HCT116 (cell line): ENCODE measurements around the gene NUFIP2. TPM values are rescaled to one million over a fixed set of nuclear protein-coding genes. Genes with fewer than 3 reads are reported as not detected.

Source experiments
- ATAC-seq: fragments of 200-7000 bp; cut with Tn5 transposase; 2 replicates; pipeline ENCODE4 v1.9.1; 2020; ENCODE audit warnings: mild to moderate bottlenecking, moderate library complexity
- BruUV-seq: library from RNA; stranded (reverse); fragments of 400-500 nt; replicated peaks from 2 replicates; lab custom pipeline; 2021; lab: Mats Ljungman, UMichigan
- CTCF ChIA-PET: fragments of 300-600 bp; sonication (Branson Sonifier 250); formaldehyde crosslinking; loops from one replicate; lab custom pipeline; 2021; ENCODE audit warnings: antibody characterized with exemption; lab: Charles Lee
- POLR2A ChIA-PET: fragments of 300-600, 350-600 bp; sonication (Branson Sonifier 250); formaldehyde crosslinking; loops from one replicate; lab custom pipeline; 2021; ENCODE audit warnings: antibody characterized with exemption; lab: Charles Lee
- RAD21 ChIA-PET, 2 experiments: fragments of 300-600 bp; sonication (Branson Sonifier 250); formaldehyde crosslinking; loops; one replicate each; lab custom pipeline; 2023; ENCODE audit warnings: low total read pairs in 2 of 2; ENCODE audit not compliant: uncharacterized antibody in 2 of 2, unreplicated experiment in 2 of 2, low non-redundant PET in 1 of 2; lab: Charles Lee
- DNase-seq: peaks from one replicate; pipeline ENCODE4 v3.0.0-alpha.2; 2010; ENCODE audit warnings: low read depth, low spot score
- H2AFZ ChIP-seq: fragments of 200-600 bp; shearing (Covaris generic), sonication (generic); 2 replicates; pipeline ENCODE4 v1.6.1; 2017; ENCODE audit warnings: low read depth, mixed run types, mixed read lengths, antibody characterized with exemption, low read length; ENCODE audit not compliant: poor library complexity, severe bottlenecking
- H3K27ac ChIP-seq: 2 replicates; pipeline ENCODE4 v1.5.1; 2012; ENCODE audit warnings: low read depth, low read length
- H3K27me3 ChIP-seq: fragments of 200-600 bp; sonication (generic); 2 replicates; pipeline ENCODE4 v1.6.1; 2016; ENCODE audit warnings: mixed run types, low read length, mixed read lengths; ENCODE audit not compliant: insufficient read depth
- H3K36me3 ChIP-seq, 2 experiments: fragments of 200-500 bp in 1 of 2; fragments of 200-600 bp in 1 of 2; sonication (Bioruptor generic) in 1 of 2; sonication (generic) in 1 of 2; 2 replicates each; pipeline versions ENCODE4 v1.5.1 to v1.6.1; 2014 to 2016; ENCODE audit warnings: low read length in 2 of 2, inconsistent platforms in 1 of 2, mixed read lengths in 1 of 2, mixed run types in 1 of 2; ENCODE audit not compliant: insufficient read depth in 2 of 2, control insufficient read depth in 1 of 2
- H3K4me1 ChIP-seq, 2 experiments: fragments of 200-600 bp in 1 of 2; sonication (generic) in 1 of 2; 2 replicates each; pipeline versions ENCODE4 v1.5.1 to v1.6.1; 2012 to 2017; ENCODE audit warnings: low read length in 2 of 2, inconsistent platforms in 1 of 2, mild to moderate bottlenecking in 1 of 2, mixed read lengths in 1 of 2, mixed run types in 1 of 2, moderate library complexity in 1 of 2; ENCODE audit not compliant: insufficient read depth in 2 of 2, control insufficient read depth in 1 of 2
- H3K4me2 ChIP-seq: fragments of 200-600 bp; sonication (generic); 2 replicates; pipeline ENCODE4 v1.6.1; 2017; ENCODE audit warnings: mixed run types, low read length, mixed read lengths
- H3K4me3 ChIP-seq, 2 experiments: fragments of 200-600 bp in 1 of 2; sonication (generic) in 1 of 2; replicated peaks in 1 of 2; 2 replicates each; pipeline ENCODE4 v1.5.1; 2011 to 2016; ENCODE audit warnings: low read length in 2 of 2, control low read depth in 1 of 2, low read depth in 1 of 2, mild to moderate bottlenecking in 1 of 2, mixed read lengths in 1 of 2, mixed run types in 1 of 2
- H3K79me2 ChIP-seq: fragments of 200-600 bp; sonication (generic); 2 replicates; pipeline ENCODE4 v1.6.1; 2017; ENCODE audit warnings: mild to moderate bottlenecking, mixed run types, low read length, moderate library complexity, mixed read lengths; ENCODE audit not compliant: insufficient read depth
- H3K9ac ChIP-seq: fragments of 200-600 bp; sonication (generic); 2 replicates; pipeline ENCODE4 v1.6.1; 2016; ENCODE audit warnings: low read length, mixed read lengths
- H3K9me2 ChIP-seq: fragments of 200-600 bp; sonication (generic), shearing (Covaris generic); 2 replicates; pipeline ENCODE4 v1.6.1; 2017; ENCODE audit warnings: mixed run types, mild to moderate bottlenecking, moderate library complexity; ENCODE audit not compliant: insufficient read depth
- H3K9me3 ChIP-seq, 2 experiments: fragments of 200-500 bp in 1 of 2; fragments of 200-600 bp in 1 of 2; sonication (Bioruptor generic) in 1 of 2; sonication (generic) in 1 of 2; 2 replicates each; pipeline ENCODE4 v1.6.1; 2014 to 2017; ENCODE audit warnings: low read length in 2 of 2, mixed read lengths in 2 of 2, inconsistent platforms in 1 of 2, low read depth in 1 of 2, mild to moderate bottlenecking in 1 of 2, mixed run types in 1 of 2, moderate library complexity in 1 of 2; ENCODE audit not compliant: control insufficient read depth in 1 of 2, insufficient read depth in 1 of 2
- H4K20me1 ChIP-seq: fragments of 200-600 bp; sonication (generic), shearing (Covaris generic); 2 replicates; pipeline ENCODE4 v1.6.1; 2017; ENCODE audit warnings: mixed run types, mild to moderate bottlenecking, moderate library complexity; ENCODE audit not compliant: insufficient read depth
- CBX3 ChIP-seq: IDR thresholded peaks from 2 replicates; pipeline ENCODE4 v1.6.1; 2012; ENCODE audit warnings: low read depth
- EGR1 ChIP-seq: IDR thresholded peaks from 2 replicates; pipeline ENCODE4 v1.6.1; 2012; ENCODE audit warnings: low read depth
- ELF1 ChIP-seq: IDR thresholded peaks from 2 replicates; pipeline ENCODE4 v1.6.1; 2012; ENCODE audit warnings: low read depth, borderline replicate concordance
- FOSL1 ChIP-seq: IDR thresholded peaks from 2 replicates; pipeline ENCODE4 v1.6.1; 2012; ENCODE audit warnings: low read depth
- POLR2AphosphoS5 ChIP-seq: IDR thresholded peaks from 2 replicates; pipeline ENCODE4 v1.6.1; 2011; ENCODE audit warnings: mild to moderate bottlenecking, low read depth, low read length, moderate library complexity
- SP1 ChIP-seq: IDR thresholded peaks from 2 replicates; pipeline ENCODE4 v1.6.1; 2012; ENCODE audit warnings: low read depth
- YY1 ChIP-seq: IDR thresholded peaks from 2 replicates; pipeline ENCODE4 v1.6.1; 2011; ENCODE audit warnings: low read length, low read depth, moderate library complexity, mild to moderate bottlenecking; ENCODE audit not compliant: insufficient replicate concordance; ENCODE audit errors: extremely low read depth
- ZFX ChIP-seq: fragments of 450-650 bp; IDR thresholded peaks from 2 replicates; pipeline ENCODE4 v1.6.1; 2017
- ZNF274 ChIP-seq: fragments of 200-500 bp; sonication (Bioruptor generic); IDR thresholded peaks from 2 replicates; pipeline ENCODE4 v1.6.1; 2014; ENCODE audit warnings: mild to moderate bottlenecking, low read depth, low read length, inconsistent platforms
- intact Hi-C: fragments of 100-400 bp; cut with micrococcal nuclease; formaldehyde crosslinking; loops from 2 replicates; pipeline ENCODE4 v1.10.0; 2022
- total RNA-seq: library from RNA; stranded (reverse); gene quantifications from one replicate; pipeline ENCODE4 v1.2.1, GENCODE V29; 2021; ENCODE audit not compliant: unreplicated experiment
- TF ChIP-seq, protein P1 (sequence below): IDR thresholded peaks from 2 replicates; pipeline ENCODE4 v1.6.1; 2012
- TF ChIP-seq, protein P2 (sequence below): IDR thresholded peaks from 2 replicates; pipeline ENCODE4 v1.6.1; 2011; ENCODE audit warnings: mild to moderate bottlenecking, low read length, moderate library complexity; ENCODE audit not compliant: insufficient replicate concordance; ENCODE audit errors: extremely low read depth
- TF ChIP-seq, protein P3 (sequence below): IDR thresholded peaks from 2 replicates; pipeline ENCODE4 v1.6.1; 2012; ENCODE audit warnings: low read depth

The NUFIP2 gene
- total RNA-seq, 1 experiment from 2014 or later, result 66.5 TPM

- no peak for DNase-seq
- Histone ChIP-seq H3K9me2 (no peaks in the 10 kb centered on the region), H3K27me3 (no peaks in the 10 kb centered on the region), H3K36me3 (peaks cover 36 to 70% of the 10 kb centered on the region in 2 experiments), H2AFZ (no peak overlapping the region), H4K20me1 (peaks cover 61% of the 10 kb centered on the region), H3K4me3 (no peak overlapping the region), H3K9ac (no peak overlapping the region), H3K4me1 (no peaks in the 10 kb centered on the region), H3K27ac (no peak overlapping the region), H3K9me3 (no peaks in the 10 kb centered on the region), H3K79me2 (peaks cover 100% of the 10 kb centered on the region), H3K4me2 (no peak overlapping the region)
- TF ChIP-seq FOSL1 (no peak), POLR2AphosphoS5 (no peak), CBX3 (no peak), SP1 (no peak), EGR1 (no peak), ELF1 (no peak), ZFX (no peak), YY1 (no peak), ZNF274 (no peak)
- TF ChIP-seq, protein P1, sequence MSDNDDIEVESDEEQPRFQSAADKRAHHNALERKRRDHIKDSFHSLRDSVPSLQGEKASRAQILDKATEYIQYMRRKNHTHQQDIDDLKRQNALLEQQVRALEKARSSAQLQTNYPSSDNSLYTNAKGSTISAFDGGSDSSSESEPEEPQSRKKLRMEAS, result no peak
- TF ChIP-seq, protein P2, sequence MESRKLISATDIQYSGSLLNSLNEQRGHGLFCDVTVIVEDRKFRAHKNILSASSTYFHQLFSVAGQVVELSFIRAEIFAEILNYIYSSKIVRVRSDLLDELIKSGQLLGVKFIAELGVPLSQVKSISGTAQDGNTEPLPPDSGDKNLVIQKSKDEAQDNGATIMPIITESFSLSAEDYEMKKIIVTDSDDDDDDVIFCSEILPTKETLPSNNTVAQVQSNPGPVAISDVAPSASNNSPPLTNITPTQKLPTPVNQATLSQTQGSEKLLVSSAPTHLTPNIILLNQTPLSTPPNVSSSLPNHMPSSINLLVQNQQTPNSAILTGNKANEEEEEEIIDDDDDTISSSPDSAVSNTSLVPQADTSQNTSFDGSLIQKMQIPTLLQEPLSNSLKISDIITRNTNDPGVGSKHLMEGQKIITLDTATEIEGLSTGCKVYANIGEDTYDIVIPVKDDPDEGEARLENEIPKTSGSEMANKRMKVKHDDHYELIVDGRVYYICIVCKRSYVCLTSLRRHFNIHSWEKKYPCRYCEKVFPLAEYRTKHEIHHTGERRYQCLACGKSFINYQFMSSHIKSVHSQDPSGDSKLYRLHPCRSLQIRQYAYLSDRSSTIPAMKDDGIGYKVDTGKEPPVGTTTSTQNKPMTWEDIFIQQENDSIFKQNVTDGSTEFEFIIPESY, result no peak
- TF ChIP-seq, protein P3, sequence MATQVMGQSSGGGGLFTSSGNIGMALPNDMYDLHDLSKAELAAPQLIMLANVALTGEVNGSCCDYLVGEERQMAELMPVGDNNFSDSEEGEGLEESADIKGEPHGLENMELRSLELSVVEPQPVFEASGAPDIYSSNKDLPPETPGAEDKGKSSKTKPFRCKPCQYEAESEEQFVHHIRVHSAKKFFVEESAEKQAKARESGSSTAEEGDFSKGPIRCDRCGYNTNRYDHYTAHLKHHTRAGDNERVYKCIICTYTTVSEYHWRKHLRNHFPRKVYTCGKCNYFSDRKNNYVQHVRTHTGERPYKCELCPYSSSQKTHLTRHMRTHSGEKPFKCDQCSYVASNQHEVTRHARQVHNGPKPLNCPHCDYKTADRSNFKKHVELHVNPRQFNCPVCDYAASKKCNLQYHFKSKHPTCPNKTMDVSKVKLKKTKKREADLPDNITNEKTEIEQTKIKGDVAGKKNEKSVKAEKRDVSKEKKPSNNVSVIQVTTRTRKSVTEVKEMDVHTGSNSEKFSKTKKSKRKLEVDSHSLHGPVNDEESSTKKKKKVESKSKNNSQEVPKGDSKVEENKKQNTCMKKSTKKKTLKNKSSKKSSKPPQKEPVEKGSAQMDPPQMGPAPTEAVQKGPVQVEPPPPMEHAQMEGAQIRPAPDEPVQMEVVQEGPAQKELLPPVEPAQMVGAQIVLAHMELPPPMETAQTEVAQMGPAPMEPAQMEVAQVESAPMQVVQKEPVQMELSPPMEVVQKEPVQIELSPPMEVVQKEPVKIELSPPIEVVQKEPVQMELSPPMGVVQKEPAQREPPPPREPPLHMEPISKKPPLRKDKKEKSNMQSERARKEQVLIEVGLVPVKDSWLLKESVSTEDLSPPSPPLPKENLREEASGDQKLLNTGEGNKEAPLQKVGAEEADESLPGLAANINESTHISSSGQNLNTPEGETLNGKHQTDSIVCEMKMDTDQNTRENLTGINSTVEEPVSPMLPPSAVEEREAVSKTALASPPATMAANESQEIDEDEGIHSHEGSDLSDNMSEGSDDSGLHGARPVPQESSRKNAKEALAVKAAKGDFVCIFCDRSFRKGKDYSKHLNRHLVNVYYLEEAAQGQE, result no peak
- ChIA-PET CTCF (no interaction called here), POLR2A (interaction anchor here (1.3 kb wide), 1 partner anchor 10 kb away, joined by 5 read pairs; the partner anchor contains the start of gene NUFIP2), RAD21 (no interaction called here)
- BruUV-seq, result no TSS peak
- ATAC-seq, result no peak
- intact Hi-C loops, result no loop called here
Observed at GRCh38 chr17:29283961-29284360, 10.0 kb downstream of the NUFIP2 start.
